IPS-20b (cell line): ENCODE measurements around the gene GTF2I.
"Not testable (repeated sequence)": the region's sequence is repeated elsewhere in the genome, so short reads cannot be mapped to it uniquely, and the experiment has no call there.

ENCODE experiments used
- H3K27ac ChIP-seq: one replicate; pipeline ENCODE4 v1.5.1; 2013; ENCODE audit warnings: low read length
- H3K27me3 ChIP-seq: 2 replicates; pipeline ENCODE4 v1.6.1; 2013; ENCODE audit warnings: mild to moderate bottlenecking, low read length, inconsistent platforms; ENCODE audit not compliant: insufficient read depth
- H3K36me3 ChIP-seq: 2 replicates; pipeline ENCODE4 v1.6.1; 2013; ENCODE audit warnings: low read depth, mild to moderate bottlenecking, inconsistent platforms, low read length, moderate library complexity; ENCODE audit not compliant: insufficient read depth
- H3K4me1 ChIP-seq: 2 replicates; pipeline ENCODE4 v1.6.1; 2013; ENCODE audit warnings: mild to moderate bottlenecking, control low read depth, inconsistent platforms, low read length, moderate library complexity; ENCODE audit not compliant: insufficient read depth
- H3K4me3 ChIP-seq: 2 replicates; pipeline ENCODE4 v1.5.1; 2013; ENCODE audit warnings: mild to moderate bottlenecking, low read length, inconsistent platforms
- H3K9ac ChIP-seq: 2 replicates; pipeline ENCODE4 v1.6.1; 2013; ENCODE audit warnings: low read depth, mild to moderate bottlenecking, inconsistent platforms, low read length, moderate library complexity
- H3K9me3 ChIP-seq: 2 replicates; pipeline ENCODE4 v1.6.1; 2013; ENCODE audit warnings: mild to moderate bottlenecking, low read depth, low read length, inconsistent platforms; ENCODE audit not compliant: insufficient read depth

GTF2I gene

DNA sequence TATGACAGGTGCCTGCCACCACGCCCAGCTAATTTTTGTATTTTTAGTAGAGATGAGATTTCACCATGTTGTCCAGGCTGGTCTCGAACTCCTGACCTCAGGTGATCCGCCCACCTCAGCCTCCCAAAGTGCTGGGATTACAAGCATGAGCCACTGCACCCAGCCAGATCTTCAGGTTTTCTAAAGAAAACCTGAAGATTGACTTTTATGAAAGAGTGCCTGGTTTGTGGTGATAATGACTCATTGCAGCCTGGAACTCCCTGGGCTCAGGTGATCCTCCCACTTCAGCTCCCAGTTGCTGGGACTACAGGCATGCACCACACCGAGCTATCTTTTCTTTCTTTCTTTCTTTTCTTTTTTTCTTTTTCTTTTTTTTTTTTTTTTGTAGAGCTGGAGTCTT lies 141.1 kb downstream of the GTF2I start:
- not testable (repeated sequence) for H3K27me3 ChIP-seq, H3K36me3 ChIP-seq, H3K9me3 ChIP-seq, H3K9ac ChIP-seq, H3K4me3 ChIP-seq, H3K4me1 ChIP-seq, H3K27ac ChIP-seq
